Measurements from ENCODE around the gene NLGN1. TPM values are rescaled to one million over a fixed set of nuclear protein-coding genes. Genes with fewer than 3 reads are reported as not detected.

The NLGN1 gene
- total RNA-seq, 4 donors from 2014 or later, result 2.2 to 5.8 (median 3.0) TPM

DNA sequence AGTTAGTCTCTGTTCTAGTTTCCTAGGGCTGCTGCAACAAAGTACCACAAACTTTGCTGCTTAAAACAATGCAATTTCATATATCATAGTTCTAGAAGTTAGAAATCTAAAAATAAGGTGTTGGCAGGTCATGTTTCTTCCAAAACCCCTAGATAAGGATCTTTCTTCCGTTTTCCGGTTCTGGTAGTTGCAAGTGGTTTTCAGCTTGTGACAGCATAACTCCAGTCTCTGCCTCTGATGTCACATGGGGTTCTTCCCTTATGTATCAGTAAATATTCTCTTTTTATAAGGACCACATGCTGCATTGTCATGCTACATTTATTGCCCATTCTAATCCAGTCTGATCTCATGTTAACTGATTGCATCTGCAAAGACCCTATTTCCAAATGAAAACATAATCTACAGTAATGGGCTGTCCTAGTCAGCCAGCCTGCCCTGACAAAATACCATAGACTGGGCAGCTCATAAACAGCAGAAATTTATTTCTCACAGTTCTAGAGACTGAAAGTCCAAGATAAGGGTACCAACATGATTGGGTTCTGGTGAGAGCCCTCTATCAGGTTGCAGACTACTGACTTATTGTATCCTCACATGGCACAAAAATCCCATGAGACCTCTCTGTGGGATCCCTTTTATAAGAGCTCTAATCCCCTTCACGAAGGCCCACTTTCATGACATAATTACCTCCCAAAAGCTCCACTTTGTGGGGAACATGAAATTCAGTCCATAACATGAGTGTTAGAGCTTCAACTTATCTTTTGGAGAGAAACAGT is 819.6 kb downstream of the NLGN1 start:
- Histone ChIP-seq H3K4me3 (no peak overlapping the region), H3K9me3 (no peaks in the 10 kb centered on the region), H3K27me3 (no peaks in the 10 kb centered on the region), H3K4me1 (no peaks in the 10 kb centered on the region), H3K27ac (no peak overlapping the region), H3K36me3 (no peaks in the 10 kb centered on the region)
- 60% methylated on average over 3 of the region's 3 CpGs for WGBS
- DNase-seq (ENCODE audit: low spot score in 2 of 2), result no peak
- no peak for TF ChIP-seq POLR2A (IDR thresholded peaks at IDR 0.05)
- TF ChIP-seq EP300 (IDR thresholded peaks at IDR 0.05), result no peak
- no peak for TF ChIP-seq CTCF (IDR thresholded peaks at IDR 0.05)
- TF ChIP-seq POLR2AphosphoS5 (IDR thresholded peaks at IDR 0.05), result no peak

DNA sequence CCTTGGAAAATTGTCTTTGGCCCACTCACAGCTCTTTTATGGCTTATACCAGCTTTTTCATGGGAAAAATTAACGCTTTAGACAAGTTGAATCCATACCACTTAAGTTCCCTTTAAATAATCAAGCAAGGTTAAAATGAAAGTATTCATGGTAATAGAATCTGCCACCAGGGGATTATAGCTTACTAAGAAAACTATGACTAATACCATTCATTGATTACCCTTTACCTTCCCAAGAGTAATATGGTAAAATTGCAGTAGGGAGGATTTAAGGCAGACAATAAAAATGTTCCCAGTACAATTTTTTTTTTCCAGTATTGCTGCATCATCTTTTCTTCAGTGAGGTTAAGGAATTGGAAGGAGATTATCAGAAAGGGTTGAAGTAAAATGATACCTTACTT is 820.5 kb downstream of the NLGN1 start:
- H3K4me3 ChIP-seq, result no peak overlapping the region
- H3K4me1 ChIP-seq, result no peaks in the 10 kb centered on the region
- no peaks in the 10 kb centered on the region for H3K9me3 ChIP-seq
- TF ChIP-seq CTCF (IDR thresholded peaks at IDR 0.05), result no peak
- no peak for TF ChIP-seq POLR2AphosphoS5 (IDR thresholded peaks at IDR 0.05)
- TF ChIP-seq POLR2A (IDR thresholded peaks at IDR 0.05), result no peak
- TF ChIP-seq EP300 (IDR thresholded peaks at IDR 0.05), result no peak
- DNase-seq (ENCODE audit: low spot score in 2 of 2), result no peak
- WGBS, result 92% methylated on average over 1 of the region's 1 CpG
- no peaks in the 10 kb centered on the region for H3K36me3 ChIP-seq
- H3K27me3 ChIP-seq, result no peaks in the 10 kb centered on the region
- no peak overlapping the region for H3K27ac ChIP-seq

DNA sequence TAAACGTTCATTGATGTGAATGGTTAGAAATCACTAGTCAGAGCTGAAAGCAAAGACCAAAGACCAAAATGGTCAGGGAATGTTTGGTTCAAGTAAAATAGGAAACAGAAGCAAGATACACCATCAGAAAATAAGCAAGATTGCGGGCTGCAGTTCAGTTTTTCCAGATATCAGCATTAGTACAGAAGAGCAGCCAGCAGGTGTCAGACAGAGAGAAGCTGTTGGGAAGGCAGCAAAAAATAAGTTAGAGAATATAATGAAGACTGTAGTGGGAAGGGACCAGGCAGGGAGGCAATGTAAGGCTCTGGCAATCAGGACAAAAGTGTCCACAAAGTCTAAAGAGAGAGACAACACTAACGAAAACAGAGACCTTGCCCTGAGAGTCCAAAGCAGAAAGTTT is 822.2 kb downstream of the NLGN1 start:
- WGBS, result 71% methylated on average over 3 of the region's 3 CpGs
- Histone ChIP-seq H3K36me3 (no peaks in the 10 kb centered on the region), H3K4me3 (no peak overlapping the region), H3K9me3 (no peaks in the 10 kb centered on the region), H3K27me3 (no peaks in the 10 kb centered on the region), H3K4me1 (no peaks in the 10 kb centered on the region), H3K27ac (no peak overlapping the region)
- no peak for DNase-seq (ENCODE audit: low spot score in 2 of 2)
- TF ChIP-seq POLR2AphosphoS5 (IDR thresholded peaks at IDR 0.05), result no peak
- TF ChIP-seq POLR2A (IDR thresholded peaks at IDR 0.05), result no peak
- TF ChIP-seq EP300 (IDR thresholded peaks at IDR 0.05), result no peak
- no peak for TF ChIP-seq CTCF (IDR thresholded peaks at IDR 0.05)

GRCh38 chr3:174220775-174221554 is 823.4 kb downstream of the NLGN1 start:
- no peaks in the 10 kb centered on the region for H3K27me3 ChIP-seq
- WGBS, result 47% methylated on average over 4 of the region's 4 CpGs
- H3K4me1 ChIP-seq, result no peaks in the 10 kb centered on the region
- no peak overlapping the region for H3K4me3 ChIP-seq
- no peak overlapping the region for H3K27ac ChIP-seq
- TF ChIP-seq EP300 (IDR thresholded peaks at IDR 0.05) (no peak), CTCF (IDR thresholded peaks at IDR 0.05) (no peak)
- DNase-seq (ENCODE audit: low spot score in 2 of 2), result no peak
- no peaks in the 10 kb centered on the region for H3K36me3 ChIP-seq
- no peaks in the 10 kb centered on the region for H3K9me3 ChIP-seq

- 51% methylated on average over 6 of the region's 6 CpGs for WGBS
- no peaks in the 10 kb centered on the region for H3K36me3 ChIP-seq
- no peak overlapping the region for H3K4me3 ChIP-seq
- no peaks in the 10 kb centered on the region for H3K4me1 ChIP-seq
- TF ChIP-seq CTCF (IDR thresholded peaks at IDR 0.05) (no peak), EP300 (IDR thresholded peaks at IDR 0.05) (no peak), POLR2A (IDR thresholded peaks at IDR 0.05) (no peak), POLR2AphosphoS5 (IDR thresholded peaks at IDR 0.05) (no peak)
- H3K27me3 ChIP-seq, result no peaks in the 10 kb centered on the region
- no peaks in the 10 kb centered on the region for H3K9me3 ChIP-seq
- H3K27ac ChIP-seq, result no peak overlapping the region
- no peak for DNase-seq (ENCODE audit: low spot score in 2 of 2)
These were observed 825.5 kb downstream of the NLGN1 start for GRCh38 chr3:174223042-174223441.

All from suprapubic skin (tissue), 4 donors.